Gastrocnemius medialis (tissue), 4 donors: ENCODE results near the gene NME4. TPM values are rescaled to one million over a fixed set of nuclear protein-coding genes. Genes with fewer than 3 reads are reported as not detected.
"Not testable (repeated sequence)": the region's sequence is repeated elsewhere in the genome, so short reads cannot be mapped to it uniquely, and the experiment has no call there.

Experiments
- ATAC-seq, 2 donors: fragments of 150-250 bp; one replicate each; pipeline ENCODE4 v1.9.1; 2016
- DNase-seq, 2 donors: peaks; one replicate each; pipeline ENCODE4 v3.0.0-alpha.2; 2019
- H3K27ac ChIP-seq, 4 donors: fragments of 200-600 bp; sonication (generic); 1 replicate in 1 of 4; 2 replicates in 3 of 4; pipeline ENCODE4 v1.5.1; 2016 to 2018; ENCODE audit warnings: mild to moderate bottlenecking in 2 of 4, moderate library complexity in 1 of 4
- H3K27me3 ChIP-seq, 3 donors: fragments of 200-600 bp; sonication (generic) in 2 of 3; 1 replicate in 1 of 3; 2 replicates in 2 of 3; pipeline versions ENCODE4 v1.5.1 to v1.6.0; 2016 to 2019; ENCODE audit warnings: mild to moderate bottlenecking in 1 of 3, moderate library complexity in 1 of 3
- H3K36me3 ChIP-seq, 2 donors: fragments of 200-600 bp; sonication (generic) in 1 of 2; one replicate each; pipeline ENCODE4 v1.5.1; 2017 to 2018
- H3K4me1 ChIP-seq, 2 donors: fragments of 200-600 bp; sonication (generic) in 1 of 2; one replicate each; pipeline ENCODE4 v1.5.1; 2016 to 2017; ENCODE audit warnings: mild to moderate bottlenecking in 2 of 2
- H3K4me3 ChIP-seq, 4 donors: fragments of 200-600 bp; sonication (generic) in 3 of 4; 1 replicate in 1 of 4; 2 replicates in 3 of 4; pipeline ENCODE4 v1.5.1; 2016 to 2019; ENCODE audit warnings: mild to moderate bottlenecking in 2 of 4
- H3K9me3 ChIP-seq, 3 donors: fragments of 200-600 bp; sonication (generic) in 2 of 3; 1 replicate in 1 of 3; 2 replicates in 2 of 3; pipeline ENCODE4 v1.5.1; 2016 to 2019
- CTCF ChIP-seq, 5 experiments: fragments of 450-650 bp in 3 of 5; fragments of 200-600 bp in 2 of 5; sonication (generic) in 2 of 5; IDR thresholded peaks in 4 of 5; conservative IDR thresholded peaks in 1 of 5; 1 replicate in 4 of 5; 2 replicates in 1 of 5; pipeline ENCODE4 v1.5.1; 2016 to 2019; ENCODE audit warnings: antibody characterized with exemption in 5 of 5, mild to moderate bottlenecking in 3 of 5, moderate library complexity in 3 of 5
- POLR2A ChIP-seq, 2 donors: fragments of 450-650 bp; IDR thresholded peaks; one replicate each; pipeline ENCODE4 v1.6.1; 2017; ENCODE audit warnings: antibody characterized with exemption in 2 of 2, mild to moderate bottlenecking in 2 of 2, moderate library complexity in 2 of 2
- in situ Hi-C, 4 donors: fragments of 200-750 bp; cut with MboI; loops; one replicate each; pipeline versions ENCODE4 v1.15.0 to v1.8.0; 2017; ENCODE audit warnings: low sequenced_read_pairs in 4 of 4
- intact Hi-C: fragments of 100-400 bp; cut with DNase I; formaldehyde crosslinking; loops from one replicate; pipeline ENCODE4 v1.15.1; 2023; ENCODE audit warnings: low total_unique reads
- total RNA-seq, 4 donors: library from RNA; depleted of rRNA; stranded (reverse); fragments of >200 nt; gene quantifications; one replicate each; pipeline versions ENCODE4 v1.1.0 to v1.2.3, GENCODE V29; 2016

The NME4 gene
- total RNA-seq, 4 donors from 2014 or later, result 11.6 to 19.3 (median 16.3) TPM

GRCh38 chr16:411576-412265 is 14.7 kb downstream of the NME4 start:
- Histone ChIP-seq H3K27ac (no peak overlapping the region), H3K4me3 (no peak overlapping the region), H3K27me3 (no peaks in the 10 kb centered on the region), H3K9me3 (no peaks in the 10 kb centered on the region), H3K4me1 (no peaks in the 10 kb centered on the region), H3K36me3 (peaks cover 0 to 6% of the 10 kb centered on the region in 2 donors)
- no peak for DNase-seq
- intact Hi-C loops (no loop called here), in situ Hi-C loops (no loop called here)
- no peak for ATAC-seq
- TF ChIP-seq CTCF (IDR thresholded peaks at IDR 0.05 in 4 of 5, conservative IDR thresholded peaks at IDR 0.05 in 1 of 5) (no peak), POLR2A (IDR thresholded peaks at IDR 0.05) (no peak)

- no peak overlapping the region for H3K4me3 ChIP-seq
- TF ChIP-seq CTCF (IDR thresholded peaks at IDR 0.05 in 4 of 5, conservative IDR thresholded peaks at IDR 0.05 in 1 of 5) (no peak), POLR2A (IDR thresholded peaks at IDR 0.05) (no peak)
- intact Hi-C loops, result no loop called here
- H3K36me3 ChIP-seq, result peaks cover 0 to 6% of the 10 kb centered on the region in 2 donors
- in situ Hi-C loops, result no loop called here
- H3K27ac ChIP-seq, result no peak overlapping the region
- no peak for DNase-seq
- no peaks in the 10 kb centered on the region for H3K4me1 ChIP-seq
- H3K9me3 ChIP-seq, result no peaks in the 10 kb centered on the region
- no peak for ATAC-seq
- no peaks in the 10 kb centered on the region for H3K27me3 ChIP-seq
Measured at GRCh38 chr16:414395-415169, 17.6 kb downstream of the NME4 start.

GRCh38 chr16:415170-415498 is 18.1 kb downstream of the NME4 start:
- in situ Hi-C loops, H3K27ac ChIP-seq, intact Hi-C loops, H3K36me3 ChIP-seq, H3K4me3 ChIP-seq, H3K9me3 ChIP-seq, H3K4me1 ChIP-seq, DNase-seq, H3K27me3 ChIP-seq, ATAC-seq: not testable (repeated sequence)

GRCh38 chr16:422179-422578 is 25.2 kb downstream of the NME4 start:
- H3K4me3 ChIP-seq, DNase-seq, intact Hi-C loops, in situ Hi-C loops, H3K36me3 ChIP-seq, H3K27ac ChIP-seq, ATAC-seq, H3K9me3 ChIP-seq, H3K27me3 ChIP-seq: not testable (repeated sequence)
- peaks cover 17 to 19% of the 10 kb centered on the region in 2 donors for H3K4me1 ChIP-seq

GRCh38 chr16:424033-424622 is 27.1 kb downstream of the NME4 start:
- no peaks in the 10 kb centered on the region for H3K36me3 ChIP-seq
- peak overlapping the region; percentile 62 to 76 (median 70) for H3K4me3 ChIP-seq
- in situ Hi-C loops (no loop called here), intact Hi-C loops (loop anchor here (1.0 to 2.0 kb wide), 3 partner anchors 22 to 111 kb away; partner anchors contain the start of gene CAPN15)
- peak overlapping the region; percentile 93 to 100 (median 99) for H3K27ac ChIP-seq
- peaks cover 36 to 39% of the 10 kb centered on the region in 2 donors for H3K4me1 ChIP-seq
- DNase-seq (peak; percentile 93 to 94), ATAC-seq (peak; percentile 84 to 85)
- H3K27me3 ChIP-seq, result no peaks in the 10 kb centered on the region
- no peak for TF ChIP-seq CTCF (IDR thresholded peaks at IDR 0.05 in 4 of 5, conservative IDR thresholded peaks at IDR 0.05 in 1 of 5)
- TF ChIP-seq POLR2A (IDR thresholded peaks at IDR 0.05), result peak; percentile 90
- no peaks in the 10 kb centered on the region for H3K9me3 ChIP-seq
